SKM-1 (cell line): ENCODE data around the gene CHRNA3.

Experiments used
- DNase-seq: peaks from one replicate; lab custom pipeline; 2025; ENCODE audit not compliant: unreplicated experiment; lab: John Stamatoyannopoulos, UW

Gene CHRNA3

DNA sequence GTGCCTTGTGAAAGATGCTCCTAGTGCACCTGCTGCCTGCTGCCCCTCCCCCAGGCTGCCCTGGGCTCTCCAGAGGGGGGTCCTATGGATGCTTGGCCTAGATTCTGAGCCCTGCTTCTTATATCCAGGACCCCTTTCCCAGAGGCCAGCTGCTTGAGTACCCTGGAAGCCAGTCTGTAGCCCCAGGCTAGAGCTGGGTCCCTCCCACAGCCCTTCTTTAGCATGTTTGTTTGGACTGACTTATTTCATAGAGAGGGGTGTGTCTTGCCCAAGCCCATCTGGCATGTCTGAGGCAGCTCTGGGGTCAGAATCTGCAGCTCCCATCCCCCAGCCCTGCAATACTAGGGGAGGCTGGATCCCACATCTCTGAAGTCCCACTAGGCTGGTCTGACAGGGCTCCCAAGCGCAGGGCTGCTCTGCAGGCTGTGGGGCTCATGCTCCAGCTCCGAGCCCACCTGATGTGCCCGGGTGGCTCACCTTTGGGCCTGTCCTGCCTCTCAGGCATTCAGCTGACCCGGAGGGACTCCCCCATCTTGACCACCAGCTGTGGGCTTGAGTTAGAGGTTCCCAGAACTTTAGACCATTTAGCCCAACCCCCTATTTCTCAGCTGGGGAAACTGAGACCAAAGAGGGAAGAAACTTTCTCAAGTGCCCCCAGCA lies 17.1 kb upstream of the CHRNA3 start:
- no peak for DNase-seq

DNA sequence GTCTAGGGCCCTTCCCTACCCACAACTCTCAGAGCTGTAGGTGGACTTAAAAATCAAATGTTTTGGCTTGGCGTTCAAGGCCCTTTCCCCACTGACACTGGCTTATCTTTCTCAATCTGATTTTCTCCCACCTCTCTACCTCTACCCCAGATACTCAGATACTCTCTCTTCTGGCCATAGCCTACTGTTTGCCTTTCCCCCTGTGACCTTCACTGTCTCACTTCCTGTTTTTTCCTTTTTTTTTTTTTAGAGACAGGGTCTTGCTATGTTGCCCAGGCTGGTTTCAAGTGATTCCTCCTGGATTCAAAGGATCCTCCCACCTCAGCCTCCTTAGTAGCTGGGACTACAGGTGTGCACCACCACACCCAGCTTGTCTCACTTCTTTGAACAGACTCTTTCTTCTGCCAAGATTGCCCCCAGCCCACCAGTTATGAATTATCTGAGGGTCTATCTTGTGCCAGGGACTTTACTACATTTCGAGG lies 15.6 kb upstream of the CHRNA3 start:
- no peak for DNase-seq

DNA sequence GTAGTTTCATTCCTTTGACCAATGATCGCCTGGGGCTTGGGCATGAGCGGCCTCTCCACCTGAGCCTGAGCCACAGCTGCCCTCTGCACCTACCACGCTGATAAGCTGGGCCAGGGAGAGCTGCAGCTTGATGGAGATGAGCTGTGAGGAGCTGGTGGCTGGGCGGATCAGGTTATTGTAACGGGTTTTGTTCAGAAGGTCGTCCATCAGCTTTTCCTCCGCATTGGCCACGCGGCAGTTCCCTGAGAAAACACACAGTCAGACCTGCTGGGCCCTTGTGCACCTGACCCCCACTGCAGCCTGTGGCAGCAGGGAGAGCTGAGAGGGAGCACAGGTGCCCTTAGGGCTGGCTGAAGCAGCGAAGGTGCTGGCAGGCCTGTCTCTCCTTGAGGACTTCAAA lies 14.6 kb upstream of the CHRNA3 start:
- no peak for DNase-seq

DNA sequence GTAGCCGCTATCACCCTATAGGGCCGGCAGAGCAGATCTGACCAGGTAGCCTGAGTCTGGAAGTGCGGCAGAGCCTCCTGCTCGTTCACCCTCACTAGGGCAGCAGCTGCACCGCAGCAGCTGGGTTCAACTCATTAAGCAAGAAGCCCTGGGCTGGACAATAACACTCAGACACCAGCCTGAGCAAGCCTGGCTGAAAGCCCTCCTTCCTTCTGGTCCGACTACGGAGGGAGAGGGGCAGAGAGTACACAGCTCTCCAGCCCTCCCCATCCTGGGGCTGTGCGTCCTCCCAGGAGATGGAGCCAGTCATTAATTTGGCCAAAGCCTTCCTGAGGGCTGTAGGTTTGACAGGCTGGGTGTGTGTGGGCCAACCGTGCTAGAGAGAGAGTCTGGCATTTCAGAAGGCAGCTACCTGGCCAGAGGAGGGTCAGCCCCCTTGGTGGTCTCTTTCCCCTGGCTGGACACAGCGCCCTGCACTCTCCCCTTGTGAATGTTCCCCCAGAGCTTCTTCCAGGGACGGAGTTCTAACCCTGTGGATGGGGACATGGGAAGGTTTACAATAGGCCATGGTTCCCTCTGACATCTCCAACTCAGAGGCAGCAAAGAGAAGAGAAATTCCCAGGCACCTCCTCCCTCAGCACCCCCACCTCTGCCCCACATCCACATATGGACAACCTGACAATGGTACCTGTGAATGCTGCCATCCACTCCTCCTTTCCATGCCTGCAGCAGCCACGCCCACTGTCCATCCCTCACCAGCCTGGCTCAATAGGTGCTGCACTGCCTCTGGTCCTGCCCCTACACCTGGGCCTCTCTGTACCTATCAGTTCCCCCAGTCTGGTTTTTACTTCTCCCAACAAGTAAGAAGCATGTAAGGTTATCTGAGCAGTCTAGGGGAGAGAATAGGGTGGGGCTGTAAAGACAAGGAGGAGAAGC lies 13.7 kb upstream of the CHRNA3 start:
- DNase-seq, result no peak

DNA sequence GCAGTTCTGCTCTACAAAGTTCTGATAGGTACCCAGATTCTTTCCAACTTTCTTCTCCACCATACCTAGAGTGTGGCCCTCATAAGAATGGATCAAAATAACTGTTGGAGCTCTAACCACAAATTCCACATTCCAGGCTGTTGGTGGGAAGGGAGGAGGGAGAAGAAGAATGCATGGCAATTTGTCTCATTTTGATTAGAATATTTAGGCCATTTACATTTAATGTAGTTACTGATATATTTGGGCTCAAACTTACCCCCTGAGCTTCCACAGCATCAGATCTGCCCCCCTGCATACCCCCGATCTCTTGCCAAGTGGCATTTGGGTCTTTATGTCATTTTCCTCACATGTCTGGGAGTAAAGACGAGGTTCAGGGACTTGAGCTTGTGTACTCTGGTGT lies 12.6 kb upstream of the CHRNA3 start:
- DNase-seq, result no peak

DNA sequence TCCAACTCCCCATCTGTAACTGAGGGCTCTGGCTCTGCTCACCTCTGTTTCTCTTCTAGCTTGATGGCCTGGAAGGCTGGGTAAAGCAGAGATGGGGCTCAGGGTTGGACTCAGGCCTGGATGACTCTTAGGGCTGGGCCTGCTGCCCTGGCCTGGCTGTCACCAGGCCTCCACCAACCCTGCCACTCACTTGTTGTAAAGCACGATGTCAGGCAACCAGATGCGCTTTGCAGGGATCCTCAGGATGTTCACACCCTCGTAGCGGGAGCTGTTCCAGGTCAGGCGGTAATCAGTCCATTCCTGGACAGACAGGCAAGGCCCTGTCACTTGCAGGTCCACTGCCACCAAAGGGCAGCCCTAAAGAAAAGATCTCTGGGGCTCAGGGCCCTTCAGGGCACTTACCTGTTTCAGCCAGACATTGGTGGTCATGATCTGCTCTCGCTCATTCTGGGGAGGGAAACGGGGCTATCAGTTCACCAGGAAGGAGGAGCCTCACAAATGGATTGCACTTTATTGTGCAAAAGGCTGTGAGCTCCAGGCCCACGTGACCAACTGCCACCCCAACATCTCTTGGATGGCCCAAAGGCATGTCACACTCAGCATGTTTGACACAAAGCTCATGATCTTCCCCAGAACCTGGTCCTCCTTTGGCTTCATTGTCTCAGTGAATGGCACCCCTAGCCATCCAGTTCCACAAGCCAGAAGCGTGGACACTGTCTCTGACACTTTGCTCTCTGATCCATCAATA lies 10.3 kb upstream of the CHRNA3 start:
- no peak for DNase-seq

DNA sequence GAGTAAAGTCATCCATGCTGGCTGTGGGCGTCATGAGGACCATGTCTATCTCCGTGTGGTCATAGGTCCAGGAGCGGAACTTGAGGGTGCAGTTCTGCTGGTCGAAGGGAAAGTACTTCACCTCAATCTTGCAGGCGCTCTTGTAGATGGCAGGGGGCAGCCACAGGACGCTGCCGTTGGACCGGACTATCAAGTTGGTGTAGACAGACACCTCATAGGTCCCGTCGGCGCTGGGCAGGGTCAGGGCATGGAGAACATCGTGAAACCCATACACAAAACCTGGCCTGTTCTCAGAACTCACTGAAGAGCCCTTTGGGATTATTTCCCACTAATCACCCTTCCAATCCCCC lies 8.9 kb upstream of the CHRNA3 start:
- DNase-seq, result no peak

DNA sequence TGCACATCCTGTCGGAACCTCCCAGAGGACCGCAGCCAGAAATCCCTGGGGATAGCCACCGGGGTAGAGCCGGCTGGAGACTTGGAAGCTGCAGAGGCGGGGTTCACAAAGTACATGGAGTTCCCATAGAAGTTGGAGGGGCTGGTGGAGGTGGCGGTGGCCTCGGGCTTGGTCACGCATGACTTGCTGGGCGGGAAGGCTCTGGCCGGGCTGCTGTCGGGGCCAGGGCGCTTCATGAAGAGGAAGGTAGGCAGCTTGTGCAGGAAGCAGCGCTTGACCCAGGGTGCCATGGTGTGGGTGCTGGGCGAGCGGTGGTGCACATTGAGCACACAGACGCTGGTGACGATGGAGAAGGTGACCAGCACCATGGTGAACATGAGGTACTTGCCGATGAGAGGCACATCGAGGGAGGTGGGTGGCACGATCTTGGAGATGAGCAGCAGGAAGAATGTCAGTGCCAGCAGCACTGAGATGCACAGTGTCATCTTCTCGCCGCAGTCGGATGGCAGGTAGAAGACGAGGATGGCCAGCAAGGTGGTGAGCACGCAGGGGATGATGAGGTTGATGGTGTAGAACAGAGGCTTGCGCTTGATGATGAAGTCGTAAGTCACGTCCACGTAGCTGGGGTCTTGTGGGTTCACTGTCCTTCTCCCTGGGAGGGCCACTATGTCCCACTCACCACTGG lies 8.4 kb upstream of the CHRNA3 start:
- no peak for DNase-seq

DNA sequence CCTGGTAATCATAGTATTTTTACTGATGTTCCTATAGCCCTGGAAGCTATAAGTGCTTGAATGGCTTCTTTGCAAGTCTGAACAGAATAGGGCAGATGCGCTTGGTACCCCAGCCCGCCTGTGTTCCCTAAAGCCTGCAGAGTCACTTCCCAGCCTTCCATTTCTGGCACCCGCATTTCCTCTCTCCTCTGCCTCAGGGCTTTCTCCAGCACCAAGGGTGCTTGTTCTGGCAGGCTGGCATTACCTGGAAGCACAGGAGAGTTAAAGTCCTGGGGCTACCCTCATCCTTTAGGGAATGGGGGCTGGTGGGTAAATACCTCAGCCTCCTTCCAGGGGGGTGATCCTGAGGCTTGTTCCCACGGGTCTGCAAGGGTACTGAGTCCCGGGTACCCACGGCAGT lies 7.4 kb upstream of the CHRNA3 start:
- DNase-seq, result no peak

DNA sequence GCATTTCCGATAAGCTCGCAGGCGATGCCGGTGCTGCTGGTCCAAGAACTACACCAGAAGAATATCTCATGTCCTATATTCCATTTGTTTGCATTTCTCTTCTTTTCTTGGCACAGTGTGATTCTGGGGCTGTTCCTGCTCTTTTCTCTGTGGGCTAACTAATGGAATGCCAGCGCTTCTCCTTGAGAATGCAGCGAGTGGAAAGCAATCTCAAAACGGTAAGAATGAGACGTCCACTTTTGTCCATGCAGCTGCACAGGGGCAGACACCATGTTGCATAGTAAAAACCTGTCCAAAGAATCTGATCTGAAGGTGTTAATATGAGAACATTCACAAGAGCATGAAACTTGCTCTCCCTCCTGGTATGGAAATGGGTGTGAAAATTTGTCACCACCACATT lies 6.6 kb upstream of the CHRNA3 start:
- DNase-seq, result no peak

DNA sequence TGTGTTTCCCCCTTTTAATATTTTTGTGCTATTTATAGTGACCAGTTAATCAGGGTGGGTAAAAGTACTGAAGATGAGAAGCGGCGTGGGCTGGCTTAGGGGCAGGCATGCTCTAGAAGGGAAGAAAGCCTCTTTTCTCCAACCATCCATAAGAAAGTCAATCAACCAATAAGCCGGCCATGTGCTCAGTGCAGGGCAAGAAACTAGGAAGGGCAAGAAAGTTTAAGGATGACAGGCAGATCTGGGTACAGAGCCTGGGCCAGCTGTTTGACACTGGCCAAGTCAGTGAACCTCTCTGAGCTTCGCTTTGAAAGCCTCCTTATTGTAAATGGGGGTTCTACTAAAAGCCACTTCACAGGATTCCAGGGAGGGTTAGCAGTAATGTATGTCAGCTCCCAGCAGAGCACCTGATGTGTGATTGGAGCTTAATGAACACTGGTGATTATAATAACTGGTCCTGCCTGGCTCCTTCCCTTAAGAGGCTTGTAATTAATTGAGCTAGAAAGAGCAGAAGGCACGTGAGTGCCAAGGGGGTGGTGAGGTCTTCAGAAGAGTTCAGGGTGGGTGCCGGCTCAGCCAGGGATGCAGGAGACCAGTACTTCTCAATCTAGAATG lies 5.7 kb upstream of the CHRNA3 start:
- no peak for DNase-seq

DNA sequence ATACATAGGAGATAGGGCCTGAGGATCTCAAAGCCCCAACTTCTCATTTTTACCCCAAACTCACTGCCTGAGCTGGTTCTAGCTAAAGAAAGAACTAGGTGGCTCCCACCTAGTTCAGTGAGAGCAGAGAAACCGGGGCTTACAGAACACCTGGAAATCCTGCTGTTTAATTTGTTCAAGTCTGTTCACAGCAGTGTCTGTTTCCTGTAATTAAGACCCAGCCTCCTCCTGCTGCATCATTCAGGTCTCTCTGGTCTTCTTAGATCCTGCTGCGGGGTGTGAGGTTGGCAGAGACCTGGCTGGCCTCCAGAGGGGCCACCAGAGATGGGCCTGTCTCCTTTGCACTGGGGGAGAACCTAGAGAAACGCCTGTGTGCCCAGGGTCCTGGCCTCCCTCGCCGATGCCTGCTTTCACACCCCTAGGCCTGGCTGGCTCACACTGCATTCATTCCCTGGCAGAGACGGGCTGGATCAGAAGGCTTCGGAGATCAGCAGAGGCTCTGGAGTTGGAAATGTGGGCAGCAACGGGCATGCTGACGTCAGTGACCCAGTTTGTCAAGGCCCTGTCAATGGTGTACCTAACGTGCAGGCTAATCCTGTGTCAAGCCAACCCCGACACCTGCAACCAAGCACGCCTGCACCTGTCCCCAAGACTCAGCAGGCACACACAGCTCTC lies 4.9 kb upstream of the CHRNA3 start:
- DNase-seq, result no peak

DNA sequence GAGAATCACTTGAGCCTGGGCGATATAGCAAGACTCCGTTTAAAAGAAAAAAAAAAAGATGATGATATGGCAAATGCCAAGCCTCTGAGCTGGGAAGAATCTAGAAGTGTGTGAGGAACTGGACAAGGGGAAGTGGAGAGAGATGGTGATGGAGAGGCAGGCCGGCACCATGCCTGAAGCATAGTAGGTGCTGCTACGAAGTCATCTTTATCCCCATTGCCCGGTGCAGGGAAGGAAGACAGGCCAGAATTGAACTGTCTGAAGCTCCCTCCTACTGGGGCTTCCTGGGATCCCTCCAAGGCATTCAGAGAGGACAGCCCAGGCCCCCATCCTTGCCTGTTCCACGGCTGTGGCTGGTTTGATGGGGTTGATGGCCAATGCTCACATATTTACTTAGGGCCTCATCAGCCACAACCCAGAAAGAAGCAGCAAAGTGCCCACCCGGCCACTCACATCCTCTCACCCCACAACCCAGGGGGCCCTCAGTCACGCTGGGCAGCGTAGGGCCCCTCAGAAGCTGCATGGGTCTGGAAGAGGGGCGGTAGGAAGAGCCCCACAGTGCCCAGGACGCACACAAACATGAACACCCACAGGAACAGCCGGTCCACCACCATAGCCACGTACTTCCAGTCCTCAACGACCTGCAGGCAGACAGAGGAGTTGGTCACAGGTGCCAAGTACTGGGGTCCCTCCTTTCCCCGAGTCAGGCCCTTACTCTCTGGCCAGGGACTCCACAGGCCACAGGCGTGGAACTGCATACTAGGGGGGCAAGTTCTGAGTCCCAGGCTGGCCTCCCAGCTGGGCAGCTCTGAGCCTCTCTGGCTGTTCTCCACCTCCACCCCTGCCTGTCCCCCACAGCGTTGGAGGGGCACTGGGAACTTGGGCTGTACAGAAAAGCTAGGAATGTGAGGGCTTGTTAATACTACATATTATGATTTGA lies 4.1 kb upstream of the CHRNA3 start:
- DNase-seq, result no peak

DNA sequence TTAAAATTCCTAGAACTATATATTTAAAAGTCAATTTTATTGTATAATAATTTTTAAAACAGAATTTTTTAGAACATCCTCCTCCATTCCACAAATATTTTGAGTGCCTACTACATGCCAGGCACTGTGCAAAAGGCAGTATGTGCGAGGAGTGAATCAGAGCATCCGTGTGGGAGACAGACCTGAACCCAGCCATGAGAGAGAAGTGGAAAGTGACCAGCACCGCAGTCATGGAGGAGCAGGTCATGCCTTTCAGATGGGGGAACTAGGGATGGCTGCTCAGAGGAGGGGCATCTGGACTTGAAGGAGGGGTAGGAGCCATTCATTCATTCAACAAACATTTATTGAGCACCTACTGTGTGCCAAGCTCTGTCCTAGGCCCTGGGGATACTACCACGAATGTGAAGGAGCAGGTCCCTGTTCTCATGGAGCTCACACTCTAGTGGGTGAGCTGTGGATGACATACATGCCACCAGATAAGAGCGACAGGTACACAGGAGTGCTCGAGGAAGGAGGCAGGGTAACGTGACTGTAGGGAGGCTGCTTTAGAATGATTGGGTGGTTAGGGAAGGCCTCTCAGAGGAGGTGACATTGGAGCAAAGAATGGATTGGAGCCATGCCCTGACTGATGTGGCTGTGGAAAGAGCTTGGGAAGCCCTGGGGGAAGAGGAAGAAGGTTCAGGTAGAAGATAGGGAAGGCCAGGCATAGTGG lies 3.1 kb upstream of the CHRNA3 start:
- DNase-seq, result no peak

DNA sequence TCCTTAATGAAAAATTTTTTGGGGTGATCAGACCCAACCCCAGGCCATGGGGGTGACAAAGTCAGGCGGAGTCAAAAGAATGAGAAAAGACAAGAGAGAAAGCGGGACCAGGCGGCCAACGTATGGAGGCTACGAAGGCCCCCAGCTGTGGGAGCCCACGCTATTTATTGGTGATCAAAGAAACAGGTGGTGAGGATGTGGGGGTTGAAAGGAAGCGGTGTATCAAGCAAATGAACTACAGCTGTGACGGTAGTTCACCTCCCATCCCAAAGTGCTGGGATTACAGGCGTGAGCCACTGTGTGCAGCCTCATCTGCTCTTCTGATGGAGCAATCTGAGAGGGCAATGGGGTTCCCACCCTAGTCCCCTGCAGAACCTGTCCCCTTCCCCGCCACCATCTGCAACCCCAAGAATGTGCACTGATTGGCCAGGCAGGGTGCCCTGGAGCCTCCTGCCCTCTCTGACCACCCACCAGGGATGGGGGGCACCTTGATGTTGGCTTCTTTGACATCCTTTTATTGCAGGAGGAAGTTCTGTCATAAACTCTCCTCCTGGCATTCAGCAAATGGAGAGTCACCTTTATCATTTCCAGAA lies 1.1 kb upstream of the CHRNA3 start:
- DNase-seq, result no peak

DNA sequence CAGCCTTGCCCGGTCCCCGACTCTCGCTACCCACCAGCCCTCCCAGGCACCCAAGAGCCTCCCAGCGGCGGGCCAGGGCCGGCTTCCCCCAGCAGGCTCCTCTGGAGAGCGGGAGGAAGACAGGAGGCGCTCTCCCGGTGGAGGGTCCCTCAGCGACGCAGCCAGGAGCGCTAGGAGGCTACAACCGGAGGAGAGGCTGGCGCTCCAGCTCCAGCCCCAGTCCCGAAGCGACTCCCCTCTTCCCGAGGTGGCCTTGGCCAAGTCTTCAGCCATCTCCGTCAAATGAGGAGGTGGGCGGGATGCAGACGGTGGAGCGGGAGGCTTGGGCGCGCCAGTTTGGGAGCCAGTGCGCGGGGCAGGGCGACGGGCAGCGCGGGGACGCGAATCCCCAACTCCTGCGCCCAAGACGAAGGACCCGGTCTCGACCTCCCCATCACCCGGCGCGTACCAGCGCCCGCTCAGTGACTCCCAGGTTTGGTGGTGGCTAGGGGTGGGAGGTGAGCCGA lies 722 bp downstream of the CHRNA3 start:
- no peak for DNase-seq

DNA sequence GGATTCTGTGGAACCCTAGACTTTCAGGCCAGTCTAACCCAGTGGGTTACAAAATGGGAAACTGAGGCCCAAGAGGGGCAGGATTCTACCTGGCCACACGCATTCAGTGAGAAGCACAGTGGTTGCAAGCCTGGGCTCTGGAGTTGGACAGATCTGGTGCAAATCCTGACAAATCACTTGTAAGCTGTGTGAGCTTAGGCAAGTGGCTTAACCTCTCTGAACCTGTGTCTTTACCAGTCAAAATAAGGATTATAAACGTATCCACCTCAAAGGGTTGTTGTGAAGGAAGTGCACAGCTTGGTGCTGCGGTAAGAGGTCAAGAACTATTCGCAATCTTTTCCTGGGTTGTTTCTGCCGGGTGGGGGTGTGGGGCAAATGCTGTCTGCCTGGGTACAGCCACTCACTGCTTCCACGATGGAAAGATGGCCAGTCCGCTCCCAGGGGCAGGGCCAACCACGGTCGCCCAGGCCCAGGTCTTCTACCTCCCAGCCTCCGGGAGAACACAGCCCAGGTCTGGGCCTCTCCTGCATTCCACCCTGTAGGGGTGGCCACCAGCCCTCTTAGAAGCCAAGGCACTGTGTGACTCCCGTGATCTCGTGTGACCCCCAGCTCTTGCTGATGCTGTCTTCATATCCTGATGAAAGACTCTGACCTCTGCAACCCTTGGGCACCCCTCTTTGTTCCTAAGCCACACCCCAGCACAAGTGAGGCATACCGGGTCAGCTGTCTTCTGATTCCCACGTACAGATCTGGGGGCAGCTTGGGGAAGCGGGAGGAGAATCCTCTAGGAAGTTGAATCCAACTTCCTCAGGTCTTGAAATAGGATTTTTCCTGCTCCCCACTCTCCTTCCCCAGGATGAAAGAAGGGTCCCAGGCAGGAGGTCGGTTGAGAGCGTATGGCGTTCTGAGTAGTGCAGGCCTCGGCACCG lies 1.5 kb downstream of the CHRNA3 start:
- DNase-seq, result no peak
